ENCODE data around the gene EYS.
A peak's percentile ranks its signal among the peaks of the same experiment; 100 is the strongest.
"Not testable (repeated sequence)": the region's sequence is repeated elsewhere in the genome, so short reads cannot be mapped to it uniquely, and the experiment has no call there.

Gene EYS

DNA sequence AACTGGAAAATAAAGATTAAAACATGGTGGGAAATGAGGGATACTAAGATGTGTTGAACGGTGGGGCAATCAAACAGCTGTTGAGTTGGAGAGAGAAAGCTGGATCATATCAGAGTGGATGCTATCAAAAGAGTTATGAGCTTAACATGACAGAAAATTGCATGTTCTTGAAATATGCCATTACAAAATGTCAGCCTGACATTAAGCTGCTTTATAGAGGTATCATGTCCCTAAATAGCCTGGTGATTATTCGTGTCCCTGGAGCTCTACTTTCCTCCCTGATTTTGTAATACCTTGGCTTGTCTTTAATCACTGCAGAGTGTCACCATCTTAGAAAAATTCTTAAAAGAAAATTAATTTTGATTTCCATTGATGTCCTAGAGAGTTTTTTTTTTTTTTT, 1848.3 kb downstream of the EYS start:
- no peak for FAIRE-seq
- DNase-seq (ENCODE audit: extremely low spot score, insufficient read length, low read depth), result no peak

DNA sequence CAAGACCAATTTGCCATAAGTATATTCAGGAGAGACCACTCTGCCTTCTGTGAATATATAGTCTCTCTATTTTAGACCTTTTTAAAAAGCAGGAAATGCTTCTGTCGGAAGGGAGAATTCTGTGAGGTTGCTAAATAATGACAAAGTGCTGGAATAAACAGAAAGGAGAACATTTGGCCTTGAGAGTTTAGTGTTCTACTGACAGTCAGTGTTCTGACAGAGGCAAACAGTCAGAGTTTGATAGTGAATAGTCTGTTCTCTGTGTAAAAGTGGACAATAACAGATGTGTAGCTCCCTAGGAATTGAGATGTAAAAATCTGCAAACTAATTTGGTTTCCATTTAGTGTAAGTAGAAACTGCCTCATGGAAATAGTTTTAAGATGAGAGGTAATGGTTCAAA, 1850.8 kb downstream of the EYS start:
- FAIRE-seq (no peak), DNase-seq (ENCODE audit: extremely low spot score, insufficient read length, low read depth) (no peak)

DNA sequence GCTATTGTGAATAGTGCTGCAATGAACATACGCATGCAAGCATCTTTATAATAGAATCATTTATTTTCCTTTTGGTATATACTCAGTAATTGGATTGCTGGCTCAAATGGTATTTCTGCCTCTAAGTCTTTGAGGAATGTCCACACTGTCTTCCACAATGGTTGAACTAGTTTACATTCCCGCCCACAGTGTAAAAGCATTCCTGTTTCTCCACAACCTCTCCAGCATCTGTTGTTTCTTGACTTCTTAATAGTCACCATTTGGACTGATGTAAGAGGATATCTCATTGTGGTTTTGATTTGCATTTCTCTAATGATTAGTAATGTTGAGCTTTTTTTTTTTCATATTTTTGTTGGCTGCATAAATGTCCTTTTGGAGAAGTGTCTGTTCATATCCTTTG, 1862.7 kb downstream of the EYS start:
- no peak for FAIRE-seq
- no peak for DNase-seq (ENCODE audit: extremely low spot score, insufficient read length, low read depth)

DNA sequence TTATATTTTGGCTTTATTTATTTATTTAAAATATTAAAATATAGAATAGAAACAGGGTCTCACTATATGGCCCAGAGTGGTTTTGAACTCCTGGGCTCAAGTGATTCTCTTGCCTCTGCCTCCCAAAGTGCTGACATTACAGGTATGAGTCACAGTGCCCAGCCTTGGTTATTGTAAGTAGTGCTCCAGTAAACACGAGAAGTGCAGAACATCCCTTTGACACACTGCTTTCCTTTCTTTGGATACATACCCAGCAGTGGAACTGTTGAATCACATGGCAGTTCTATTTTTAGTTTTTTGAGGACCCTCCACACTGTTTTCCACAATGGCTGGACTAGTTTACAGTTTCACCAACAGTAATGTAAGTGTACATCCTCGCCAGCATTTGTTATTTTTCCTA, 1867.5 kb downstream of the EYS start:
- DNase-seq (ENCODE audit: extremely low spot score, insufficient read length, low read depth), result no peak
- no peak for FAIRE-seq

DNA sequence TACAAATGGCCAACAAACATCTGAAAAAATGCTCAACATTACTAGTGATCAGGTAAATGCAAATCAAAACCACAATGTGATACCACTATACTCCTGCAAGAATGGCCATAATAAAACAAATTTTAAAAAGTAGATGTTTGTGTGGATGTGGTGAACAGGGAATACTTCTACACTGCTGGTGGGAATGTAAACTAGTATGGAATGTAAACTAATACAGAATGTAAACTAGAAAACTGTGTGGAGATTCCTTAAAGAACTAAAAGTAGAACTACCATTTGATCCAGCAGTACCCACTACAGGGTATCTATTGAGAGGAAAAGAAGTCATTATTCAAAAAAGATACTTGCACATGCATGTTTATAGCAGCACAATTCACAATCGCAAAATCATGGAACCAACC, 1878.3 kb downstream of the EYS start:
- DNase-seq (ENCODE audit: extremely low spot score, insufficient read length, low read depth); FAIRE-seq: not testable (repeated sequence)

DNA sequence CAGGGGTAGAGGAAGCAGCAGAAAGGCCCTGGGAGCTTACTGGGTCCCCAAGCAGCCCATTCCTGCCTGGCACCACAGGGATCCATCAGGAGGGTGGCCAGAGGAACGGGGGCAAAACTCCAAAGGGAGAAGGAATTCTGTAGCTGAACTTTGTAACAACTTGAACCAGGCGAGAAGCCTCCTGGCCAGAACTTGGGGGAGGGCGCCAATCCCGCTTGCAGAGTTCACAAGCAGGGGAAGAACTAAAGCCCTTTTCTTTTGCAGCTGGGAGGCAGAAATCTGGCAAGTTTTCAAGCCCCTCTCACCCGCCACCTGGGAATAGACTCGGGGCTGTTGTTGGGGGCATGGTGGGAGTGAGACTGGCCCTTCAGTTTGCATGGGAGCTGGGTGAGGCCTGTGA, 1882.3 kb downstream of the EYS start:
- FAIRE-seq, result no peak
- no peak for DNase-seq (ENCODE audit: extremely low spot score, insufficient read length, low read depth)

DNA sequence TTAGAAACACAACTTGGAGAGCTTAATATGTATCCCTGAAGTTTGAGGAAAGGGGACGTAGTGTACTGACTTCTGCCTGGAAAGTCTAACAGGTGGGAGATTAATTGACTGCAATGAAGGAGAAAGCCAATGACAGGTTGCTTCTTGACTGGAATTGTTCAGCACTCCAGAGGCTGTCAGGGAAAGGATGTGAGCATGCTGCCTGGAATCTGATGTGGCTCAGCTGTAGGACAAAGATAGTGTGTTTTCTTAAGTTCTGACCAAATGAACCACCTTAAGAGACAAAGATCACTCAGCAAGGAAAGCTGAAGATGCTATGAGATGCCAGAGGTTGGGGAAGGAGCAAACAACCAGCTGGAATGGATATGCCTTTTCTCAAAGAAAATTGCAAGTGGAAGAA, 1885.6 kb downstream of the EYS start:
- FAIRE-seq, result no peak
- DNase-seq (ENCODE audit: extremely low spot score, insufficient read length, low read depth), result no peak

DNA sequence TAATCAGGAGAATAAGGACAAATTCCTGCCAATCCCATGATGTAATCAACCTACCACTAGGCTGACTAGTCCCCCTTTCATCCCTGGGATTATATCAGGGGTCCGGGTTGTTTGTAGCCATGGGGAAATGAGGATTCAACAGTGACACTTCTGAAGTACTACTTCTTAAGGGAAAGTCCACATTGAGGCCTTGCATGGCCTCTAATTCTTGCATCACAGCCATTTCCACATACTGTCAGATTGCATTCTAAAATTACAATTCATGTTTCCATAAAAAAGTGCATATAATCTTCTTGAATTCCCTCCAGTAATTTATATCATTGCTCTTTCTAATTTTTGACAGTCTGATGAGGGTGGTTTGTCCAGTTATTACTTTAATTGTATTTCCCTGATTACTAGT, 1887.2 kb downstream of the EYS start:
- no peak for FAIRE-seq

DNA sequence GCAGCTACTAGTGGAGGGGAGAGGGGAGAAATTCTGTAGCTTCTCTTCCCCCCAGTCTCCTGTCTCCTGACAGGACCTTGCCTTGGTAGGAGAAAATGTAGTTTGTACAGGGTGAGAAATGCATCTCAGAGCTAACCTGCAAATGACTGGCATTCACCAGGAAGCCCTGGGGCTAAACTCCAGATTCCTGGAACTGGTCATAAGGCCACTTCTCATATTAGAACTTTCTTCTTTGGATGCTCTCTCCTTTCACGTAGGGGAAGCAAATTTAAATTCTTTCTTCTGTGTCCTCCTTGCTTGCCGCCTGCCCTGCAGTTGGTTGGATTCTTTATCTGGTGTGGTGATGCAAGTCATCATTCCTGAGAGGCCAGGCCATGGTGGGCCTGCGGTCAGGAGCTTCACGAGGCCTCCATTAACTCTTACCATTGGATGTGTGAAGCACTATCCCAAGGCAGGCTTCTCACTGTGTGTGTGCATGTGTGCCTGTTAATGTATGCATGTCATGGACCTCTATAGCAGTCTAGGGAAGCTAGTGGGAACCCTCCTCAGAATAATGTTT, 1889.5 kb downstream of the EYS start:
- DNase-seq (ENCODE audit: extremely low spot score, insufficient read length, low read depth) (no peak), FAIRE-seq (no peak)

More for the DNA sequence above, 1887.2 kb downstream of the EYS start:
- DNase-seq (ENCODE audit: extremely low spot score, insufficient read length, low read depth), result no peak

DNA sequence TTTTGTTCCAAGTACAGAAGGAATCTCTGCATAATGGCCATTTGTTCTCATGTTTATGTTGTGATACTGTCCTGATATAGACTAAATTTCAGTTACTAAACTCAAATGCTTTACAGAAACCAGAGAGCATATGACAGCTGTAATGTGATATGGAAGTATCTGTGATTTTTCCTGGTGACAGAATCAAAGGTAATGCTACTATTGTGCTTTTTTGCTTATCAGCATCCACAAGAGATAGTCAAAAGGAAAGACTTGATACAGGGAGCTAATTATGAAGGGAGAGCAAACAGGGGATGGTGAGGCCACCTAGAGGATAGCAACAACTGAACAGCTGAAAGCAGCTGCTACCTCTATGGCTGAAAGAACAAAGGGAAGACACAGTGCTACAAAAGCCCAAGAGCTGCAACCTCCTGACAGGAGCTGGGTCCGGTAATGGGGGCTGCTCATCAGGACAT, 1890.0 kb downstream of the EYS start:
- FAIRE-seq, result no peak
- DNase-seq (ENCODE audit: extremely low spot score, insufficient read length, low read depth), result no peak

DNA sequence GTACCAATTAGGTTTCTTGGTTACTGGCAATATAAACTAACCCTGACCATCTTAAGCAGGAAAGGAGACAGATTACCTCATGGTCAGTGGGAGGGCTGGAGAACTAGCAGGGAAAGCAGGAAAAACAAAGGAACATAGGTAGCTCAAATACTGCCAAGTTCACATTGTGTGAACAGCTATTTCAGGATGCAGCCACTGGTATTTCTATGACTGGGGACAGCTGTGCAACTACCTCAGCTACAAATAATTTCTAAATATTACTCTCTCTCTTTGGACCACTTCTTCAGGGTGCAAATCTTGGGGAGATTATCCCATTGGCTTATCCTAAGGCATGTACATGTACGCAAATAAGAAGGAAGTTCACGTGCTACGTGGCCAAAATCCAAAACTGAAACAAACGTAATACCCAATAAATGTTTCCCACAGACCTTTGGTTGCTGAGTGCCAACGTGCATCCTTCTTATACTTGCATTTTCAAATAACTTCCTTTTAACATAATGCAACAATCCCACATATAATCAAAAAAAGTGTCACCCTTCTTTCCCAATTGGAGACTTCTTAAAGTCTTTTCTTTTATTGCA, 1890.5 kb downstream of the EYS start:
- no peak for DNase-seq (ENCODE audit: extremely low spot score, insufficient read length, low read depth)
- FAIRE-seq, result no peak

DNA sequence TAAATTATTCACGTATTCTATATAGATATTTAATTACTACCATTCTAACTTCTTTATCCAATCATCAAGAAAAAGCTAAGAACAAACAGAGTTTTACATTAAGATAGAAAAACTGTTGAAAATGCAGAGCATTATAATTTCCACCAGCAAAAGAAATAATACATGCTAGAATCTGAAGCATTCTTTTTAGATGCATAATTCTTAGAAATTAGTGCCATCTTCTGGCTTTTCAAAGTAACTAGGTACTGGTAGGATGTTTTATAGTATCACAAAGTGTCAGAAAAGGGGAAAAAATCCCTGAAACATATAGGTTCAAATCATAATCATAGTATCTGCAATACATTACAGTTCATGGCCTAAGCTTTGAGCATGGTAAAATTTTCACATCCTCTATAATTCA, 1892.6 kb downstream of the EYS start:
- FAIRE-seq, result no peak

DNA sequence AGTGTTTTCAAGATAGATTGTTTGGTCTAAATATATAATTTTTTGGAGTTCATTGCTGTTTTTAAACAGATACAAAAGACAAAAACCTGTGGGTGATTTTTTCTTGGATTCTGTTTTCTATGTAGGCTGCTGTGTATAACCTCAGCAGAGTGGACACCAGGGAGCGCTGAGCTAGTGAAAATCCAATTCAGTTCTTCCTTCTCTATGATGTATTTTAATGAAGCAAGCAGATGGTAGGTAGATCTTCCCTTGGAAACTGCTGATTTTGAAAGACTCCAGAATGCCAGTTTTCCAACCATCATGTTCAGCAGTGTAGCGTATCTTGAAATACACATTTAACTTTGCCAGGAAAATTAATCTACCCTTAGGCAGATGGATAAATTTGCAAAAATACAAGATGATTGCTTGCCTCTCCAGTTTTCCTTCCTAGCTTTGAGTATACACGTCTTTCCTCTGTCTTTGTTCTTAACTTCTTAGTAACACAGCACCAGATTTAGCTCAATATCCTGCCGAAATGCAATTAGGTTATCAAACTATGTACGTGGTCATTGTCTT, 1893.4 kb downstream of the EYS start:
- DNase-seq (ENCODE audit: extremely low spot score, insufficient read length, low read depth) (no peak), FAIRE-seq (no peak)

More for the DNA sequence above, 1892.6 kb downstream of the EYS start:
- DNase-seq (ENCODE audit: extremely low spot score, insufficient read length, low read depth), result no peak

DNA sequence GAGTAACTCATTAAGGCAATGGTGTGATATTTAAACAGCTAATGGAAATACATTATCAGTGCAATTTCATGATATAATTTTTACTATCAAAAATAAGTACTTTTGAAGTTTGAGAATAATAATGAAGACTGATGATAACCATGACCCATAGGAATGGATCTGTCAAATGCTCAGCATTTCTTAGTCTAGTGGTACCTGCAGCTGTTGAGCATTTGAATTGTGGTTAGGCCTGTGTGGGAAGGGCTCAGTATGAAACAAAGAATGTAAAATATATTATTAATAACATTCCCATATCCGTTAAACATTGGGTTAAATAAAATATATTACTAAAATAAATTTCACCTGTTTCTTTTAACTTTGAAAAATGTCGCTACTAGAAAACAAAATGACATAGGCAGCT, 1898.5 kb downstream of the EYS start:
- DNase-seq (ENCODE audit: extremely low spot score, insufficient read length, low read depth), result no peak
- no peak for FAIRE-seq

DNA sequence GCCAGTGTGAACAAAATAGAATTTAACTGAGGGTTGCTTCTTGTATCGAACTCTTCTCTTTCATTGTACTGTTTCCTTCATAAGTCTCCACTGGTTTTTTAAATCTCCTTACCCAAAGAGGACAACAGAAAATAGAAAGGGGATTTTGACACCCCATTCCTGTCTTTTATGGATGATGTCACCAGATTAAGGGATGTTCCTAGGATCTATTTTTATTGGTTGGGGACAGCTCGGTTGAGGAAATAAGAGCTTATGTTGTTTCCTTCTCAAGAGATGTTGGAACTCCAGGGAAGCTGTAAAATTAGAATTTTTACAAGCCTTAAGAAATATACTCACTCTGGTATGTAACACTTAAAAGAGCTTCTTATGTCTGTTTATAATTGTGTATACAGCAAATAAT, 1900.0 kb downstream of the EYS start:
- no peak for FAIRE-seq

DNA sequence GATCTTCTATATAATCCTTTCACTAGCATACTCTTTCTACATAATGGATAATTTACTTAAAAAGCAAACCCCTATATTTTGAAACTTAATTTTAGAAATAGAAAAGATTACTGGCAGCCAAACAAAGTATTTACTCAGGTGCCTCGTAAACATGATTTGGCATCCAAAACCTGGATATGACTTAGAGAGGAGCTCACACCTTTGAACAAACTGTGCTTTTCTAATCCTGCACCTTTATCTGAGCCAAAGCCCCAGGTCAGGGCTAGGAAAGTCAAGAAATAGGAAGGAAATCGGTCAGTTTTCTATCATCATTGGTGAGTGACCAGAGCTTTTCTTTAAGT, 1900.5 kb downstream of the EYS start:
- DNase-seq (ENCODE audit: extremely low spot score, insufficient read length, low read depth) (no peak), FAIRE-seq (no peak)

More for the DNA sequence above, 1900.0 kb downstream of the EYS start:
- no peak for DNase-seq (ENCODE audit: extremely low spot score, insufficient read length, low read depth)

DNA sequence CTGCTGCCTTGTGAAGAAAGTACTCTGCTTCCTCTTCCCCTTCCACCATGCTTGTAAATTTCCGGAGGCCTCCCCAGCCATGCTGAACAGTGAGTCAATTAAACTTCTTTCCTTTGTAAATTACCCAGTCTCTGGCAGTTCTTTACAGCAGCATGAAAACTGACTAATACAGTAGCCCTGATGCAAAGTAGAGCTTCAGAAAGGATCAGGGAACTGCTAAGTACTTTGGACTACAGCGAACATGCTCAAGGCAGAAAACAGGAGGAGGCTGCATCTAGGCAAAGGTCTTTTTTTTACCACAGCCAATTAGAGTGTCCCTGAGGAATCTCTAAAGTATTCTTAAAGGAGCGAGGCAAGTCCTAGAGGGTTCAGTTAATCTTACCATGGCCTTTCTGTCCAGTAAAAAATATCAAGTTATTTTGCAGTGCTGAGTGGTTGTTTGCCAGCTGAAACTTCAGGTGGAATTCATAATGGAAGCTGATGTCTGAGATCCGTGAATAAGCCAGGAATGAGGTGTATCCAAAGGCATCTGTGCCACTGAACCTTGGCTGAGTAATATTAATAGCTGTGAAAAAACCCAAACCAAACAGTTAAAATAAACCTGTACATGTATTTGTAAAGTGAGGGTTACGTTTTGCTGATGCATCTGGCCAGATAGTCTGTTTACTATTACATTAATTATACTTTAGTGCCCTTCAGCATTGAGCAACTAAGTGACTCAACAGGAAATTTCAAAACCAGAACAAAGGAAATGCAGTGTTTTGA, 1901.0 kb downstream of the EYS start:
- FAIRE-seq (no peak), DNase-seq (ENCODE audit: extremely low spot score, insufficient read length, low read depth) (no peak)

DNA sequence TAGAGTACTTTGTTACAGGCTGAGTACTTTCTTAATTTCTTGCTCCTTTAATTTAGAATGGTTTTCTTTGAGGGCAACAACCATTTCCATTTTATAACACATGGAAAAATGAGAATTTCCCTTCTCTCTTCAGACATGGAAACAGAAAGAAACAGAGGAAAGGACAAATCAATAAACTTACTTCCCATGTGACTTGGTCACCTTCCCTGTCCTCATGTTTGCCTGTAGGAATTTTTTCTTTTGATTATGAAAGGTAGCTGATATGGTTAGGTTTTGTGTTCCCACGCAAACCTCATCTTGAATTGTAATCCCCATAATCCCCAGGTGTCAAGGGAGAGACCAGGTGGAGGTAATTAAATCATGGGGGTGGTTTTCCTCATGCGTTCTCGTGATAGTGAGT, 1901.7 kb downstream of the EYS start:
- no peak for DNase-seq (ENCODE audit: extremely low spot score, insufficient read length, low read depth)
- FAIRE-seq, result no peak

DNA sequence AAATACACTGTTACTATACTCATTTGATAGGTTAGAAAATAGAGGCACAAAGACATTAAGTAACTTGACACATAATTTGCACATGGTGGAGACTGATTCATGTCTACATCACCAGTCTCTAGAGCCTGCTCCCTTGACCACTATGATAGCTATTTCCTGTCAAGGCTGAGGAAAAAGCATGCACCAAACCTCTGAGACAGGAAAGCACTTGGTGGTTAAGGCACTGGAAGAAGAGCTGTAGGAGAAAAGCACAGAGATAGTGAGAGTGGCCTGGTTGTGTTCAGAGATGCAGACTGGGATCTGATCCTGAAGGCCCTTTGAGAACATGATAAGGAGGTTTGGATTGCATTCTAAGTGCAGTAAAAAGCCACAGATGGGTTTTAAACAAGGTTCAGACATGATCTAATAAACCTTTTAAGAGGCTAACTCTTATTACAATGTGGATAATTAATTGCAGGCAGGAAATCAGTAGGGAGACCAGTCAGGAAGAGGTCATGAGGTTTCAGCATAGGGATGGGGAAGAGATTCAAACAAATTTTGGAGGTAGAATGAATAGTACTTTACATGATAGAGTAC, 1902.6 kb downstream of the EYS start:
- FAIRE-seq (no peak), DNase-seq (ENCODE audit: extremely low spot score, insufficient read length, low read depth) (no peak)

DNA sequence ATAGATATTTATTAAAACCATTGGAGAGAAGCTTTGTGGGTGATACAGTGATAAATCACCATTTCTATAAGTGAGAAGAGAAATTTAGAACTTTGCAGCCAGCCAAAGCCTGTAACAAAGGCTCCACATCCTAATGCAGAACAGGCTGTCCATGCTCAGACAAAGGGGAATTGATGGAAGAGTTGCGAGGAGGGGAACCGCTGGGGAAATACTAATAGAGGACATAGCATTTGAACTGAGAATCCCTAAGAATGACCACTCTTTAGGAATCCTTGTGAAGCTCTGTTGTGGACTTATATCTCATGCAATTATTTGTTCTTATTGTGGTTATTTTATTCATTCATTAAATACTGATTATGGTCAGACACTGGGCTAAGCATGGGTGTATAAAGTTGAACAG, 1903.7 kb downstream of the EYS start:
- DNase-seq (ENCODE audit: extremely low spot score, insufficient read length, low read depth) (no peak), FAIRE-seq (no peak)

DNA sequence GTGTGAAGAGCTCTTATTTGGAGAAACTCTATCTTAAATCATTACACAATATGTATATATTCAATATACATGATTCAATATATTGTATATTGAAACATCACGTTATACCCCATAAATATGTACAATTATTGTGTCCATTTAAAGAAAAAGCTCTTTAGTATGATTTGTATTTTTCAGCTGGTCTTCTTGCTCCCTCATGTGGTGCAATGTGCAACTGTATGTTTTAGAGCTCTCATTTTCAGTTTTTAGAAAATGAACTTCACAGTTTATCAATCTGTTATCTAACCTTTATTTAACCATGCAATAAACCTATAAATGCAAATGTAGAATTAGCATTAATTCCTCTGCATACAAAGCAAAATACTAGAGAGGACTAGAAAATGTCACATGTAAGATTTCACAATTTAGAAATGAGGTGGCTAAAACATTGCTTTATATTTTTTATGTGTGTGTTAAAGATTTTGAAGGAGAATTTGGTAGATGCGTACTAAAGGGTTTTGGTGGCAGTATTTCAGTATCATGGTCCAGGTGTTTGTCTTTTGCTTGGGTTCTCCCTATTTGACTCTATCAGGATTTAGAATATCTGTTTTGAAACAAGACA, 1904.3 kb downstream of the EYS start:
- no peak for DNase-seq (ENCODE audit: extremely low spot score, insufficient read length, low read depth)
- FAIRE-seq, result peak; percentile 45

Measured in GM18507 (cell line).